ENCODE data around the gene ZNF239.
"Not testable (repeated sequence)": the region's sequence is repeated elsewhere in the genome, so short reads cannot be mapped to it uniquely, and the experiment has no call there.

The ZNF239 gene

GRCh38 chr10:43576580-43576979 is 2.2 kb upstream of the ZNF239 start:
- DNase-seq (ENCODE audit: low spot score), result no peak

DNA sequence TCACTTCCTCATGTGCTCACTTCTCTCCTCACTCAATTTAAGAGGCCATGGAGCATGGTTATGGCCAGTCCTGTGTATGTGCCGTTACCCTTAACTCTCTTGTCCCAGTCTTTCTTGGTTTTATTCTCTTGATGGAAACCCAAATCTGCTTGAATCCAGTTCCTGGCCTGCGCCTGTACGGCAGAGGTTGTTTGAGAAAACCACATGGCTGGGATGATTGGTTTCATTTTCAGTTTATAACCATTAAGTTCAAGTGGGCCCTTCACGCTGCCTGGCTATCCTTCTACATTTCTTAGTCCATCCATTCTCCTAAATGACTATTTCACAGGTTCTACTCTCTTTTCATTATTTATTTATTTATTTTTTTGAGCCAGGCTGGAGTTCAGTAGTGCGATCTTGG is 1.6 kb upstream of the ZNF239 start:
- no peak for DNase-seq (ENCODE audit: low spot score)

GRCh38 chr10:43574906-43575305 is 490 bp upstream of the ZNF239 start:
- DNase-seq (ENCODE audit: low spot score), result no peak

- DNase-seq (ENCODE audit: low spot score), result no peak
These were observed 991 bp downstream of the ZNF239 start for GRCh38 chr10:43573250-43574000.

GRCh38 chr10:43570971-43571370 is 3.4 kb downstream of the ZNF239 start:
- DNase-seq (ENCODE audit: low spot score), result no peak

DNA sequence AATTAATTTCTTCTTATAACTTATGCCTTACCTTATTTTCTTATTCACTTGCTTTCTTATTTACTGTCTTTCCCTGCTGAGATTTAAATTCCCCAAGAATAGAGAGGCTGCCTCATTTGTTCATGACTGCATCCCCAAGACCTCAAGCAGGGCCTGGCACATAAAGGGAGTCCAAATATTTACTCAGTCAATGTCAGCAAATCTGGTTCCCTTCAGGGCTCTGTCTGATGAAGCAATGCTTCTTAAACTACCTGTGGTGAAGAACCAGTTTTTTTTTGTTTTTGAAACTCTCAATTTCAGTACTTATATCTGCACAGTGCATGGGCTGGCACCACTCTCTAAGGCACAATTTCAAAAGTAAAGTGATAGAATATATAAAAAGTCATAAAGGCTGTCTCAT is 4.7 kb downstream of the ZNF239 start:
- no peak for DNase-seq (ENCODE audit: low spot score)

GRCh38 chr10:43557214-43557613 is 17.2 kb downstream of the ZNF239 start:
- DNase-seq (ENCODE audit: low spot score), result no peak

GRCh38 chr10:43543746-43544145 is 30.7 kb downstream of the ZNF239 start:
- DNase-seq (ENCODE audit: low spot score), result not testable (repeated sequence)

GRCh38 chr10:43524434-43525247 is 49.8 kb downstream of the ZNF239 start:
- DNase-seq (ENCODE audit: low spot score), result no peak
